Osteocyte (in vitro differentiated cells): Measurements from ENCODE around the gene USP34. TPM values are rescaled to one million over a fixed set of nuclear protein-coding genes. Genes with fewer than 3 reads are reported as not detected.

ENCODE experiments used
- DNase-seq: peaks from one replicate; pipeline ENCODE4 v3.0.0; 2021; ENCODE audit warnings: mixed read lengths; ENCODE audit not compliant: unreplicated experiment; ENCODE audit errors: extremely low spot score
- H3K27ac Mint-ChIP-seq: one replicate; pipeline ENCODE4 v1.8.0; 2021; ENCODE audit warnings: mild to moderate bottlenecking, mixed read lengths; ENCODE audit not compliant: unreplicated experiment
- H3K27me3 Mint-ChIP-seq: one replicate; pipeline ENCODE4 v1.8.0; 2021; ENCODE audit warnings: mixed read lengths; ENCODE audit not compliant: unreplicated experiment
- H3K36me3 Mint-ChIP-seq: one replicate; pipeline ENCODE4 v1.8.0; 2021; ENCODE audit warnings: mixed read lengths; ENCODE audit not compliant: unreplicated experiment
- H3K4me1 Mint-ChIP-seq: one replicate; pipeline ENCODE4 v1.8.0; 2021; ENCODE audit warnings: mixed read lengths; ENCODE audit not compliant: unreplicated experiment
- H3K4me3 Mint-ChIP-seq: one replicate; pipeline ENCODE4 v1.8.0; 2021; ENCODE audit warnings: mild to moderate bottlenecking, moderate library complexity, mixed read lengths; ENCODE audit not compliant: unreplicated experiment
- H3K9me3 Mint-ChIP-seq: one replicate; pipeline ENCODE4 v1.8.0; 2021; ENCODE audit warnings: mixed read lengths; ENCODE audit not compliant: unreplicated experiment
- CTCF ChIP-seq: fragments of 200-600 bp; sonication (generic); IDR thresholded peaks from 2 replicates; pipeline ENCODE4 v1.5.0; 2021; ENCODE audit warnings: antibody characterized with exemption, mild to moderate bottlenecking, moderate library complexity
- total RNA-seq: library from RNA; stranded (reverse); gene quantifications from 2 replicates; pipeline ENCODE4 v1.2.1, GENCODE V29; 2021

USP34 gene
- total RNA-seq, 1 donor from 2014 or later, result 111 TPM

DNA sequence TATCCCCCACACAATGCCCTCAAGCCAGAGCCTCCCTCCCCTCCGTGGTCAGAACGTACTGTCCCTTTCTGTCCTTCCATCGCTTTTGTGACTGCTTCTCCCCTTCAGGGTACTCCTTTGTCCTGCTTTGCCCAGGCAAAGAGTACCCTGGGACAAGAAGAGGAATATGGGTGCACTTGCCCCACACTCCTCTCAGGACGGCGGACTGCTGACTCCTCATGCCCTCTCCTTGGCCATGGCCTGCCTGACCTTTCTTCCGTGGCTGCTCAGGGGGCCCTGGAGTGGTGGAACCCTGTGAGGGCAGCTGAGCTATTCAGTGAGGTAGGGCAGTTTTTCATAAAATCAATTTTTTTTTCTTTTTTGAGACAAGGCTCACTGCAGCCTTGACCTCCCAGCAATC is 290.2 kb downstream of the USP34 start:
- no peak for TF ChIP-seq CTCF
- Mint-ChIP-seq H3K36me3 (peaks cover 31% of the 10 kb centered on the region), H3K4me1 (peaks cover 57% of the 10 kb centered on the region), H3K27ac (peak overlapping the region; percentile 70), H3K4me3 (peak overlapping the region; percentile 27), H3K9me3 (no peaks in the 10 kb centered on the region), H3K27me3 (no peaks in the 10 kb centered on the region)
- no peak for DNase-seq

DNA sequence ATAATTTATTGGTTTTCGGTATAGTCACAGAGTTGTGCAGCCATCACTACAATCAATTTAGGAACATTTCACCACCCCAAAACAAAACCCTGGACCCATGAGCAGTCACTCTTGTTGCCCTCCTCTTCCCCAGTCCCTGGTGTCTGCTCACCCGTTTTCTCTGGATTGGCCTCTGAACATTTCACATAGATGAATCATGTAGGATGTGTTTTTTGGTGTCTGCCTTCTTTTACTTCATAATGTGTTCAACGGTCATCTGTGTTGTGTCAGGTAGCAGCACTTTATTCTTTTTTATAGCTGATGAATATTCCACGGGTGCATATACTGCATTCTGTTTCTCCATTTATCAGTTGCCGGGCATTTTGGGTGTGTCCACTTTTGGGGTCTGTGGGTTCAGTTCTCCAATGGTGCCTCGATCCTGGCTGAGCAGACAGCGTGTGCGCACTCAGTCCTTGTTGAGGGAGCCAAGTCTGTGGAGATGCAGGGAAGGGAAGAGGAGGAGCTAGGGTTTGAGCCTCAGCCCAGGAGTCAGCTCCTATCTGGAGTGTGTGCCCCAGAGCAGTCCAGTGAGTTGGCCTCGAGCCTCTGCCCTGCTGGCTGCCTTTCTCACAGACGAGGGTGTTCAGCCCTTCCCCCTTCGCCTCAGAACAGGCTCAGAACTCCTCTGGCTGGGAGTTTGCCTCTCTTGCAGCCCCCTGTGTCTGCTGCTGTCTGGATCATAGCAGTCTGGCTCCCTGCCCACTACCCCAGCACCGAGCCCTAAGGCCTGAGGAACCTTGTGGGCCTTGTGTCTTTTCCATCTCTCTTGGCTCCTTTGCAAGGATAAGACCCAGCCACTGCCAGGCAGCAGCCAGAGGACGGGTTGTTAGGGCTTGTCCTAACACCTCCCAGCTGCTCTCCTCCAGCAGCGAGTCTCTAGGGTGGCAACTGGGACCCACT is 290.9 kb downstream of the USP34 start:
- Mint-ChIP-seq H3K4me3 (peak overlapping the region; percentile 40), H3K27me3 (no peaks in the 10 kb centered on the region), H3K36me3 (peaks cover 24% of the 10 kb centered on the region), H3K9me3 (no peaks in the 10 kb centered on the region), H3K27ac (peak overlapping the region; percentile 70), H3K4me1 (peaks cover 57% of the 10 kb centered on the region)
- DNase-seq, result no peak
- no peak for TF ChIP-seq CTCF

GRCh38 chr2:61178603-61179545 is 292.0 kb downstream of the USP34 start:
- Mint-ChIP-seq H3K36me3 (peaks cover 15% of the 10 kb centered on the region), H3K4me1 (peaks cover 57% of the 10 kb centered on the region), H3K27ac (peak overlapping the region; percentile 85), H3K4me3 (peak overlapping the region; percentile 76), H3K27me3 (no peaks in the 10 kb centered on the region), H3K9me3 (no peaks in the 10 kb centered on the region)
- no peak for TF ChIP-seq CTCF
- DNase-seq, result no peak

GRCh38 chr2:61177727-61178549 is 292.9 kb downstream of the USP34 start:
- peak overlapping the region; percentile 76 for H3K4me3 Mint-ChIP-seq
- peaks cover 55% of the 10 kb centered on the region for H3K4me1 Mint-ChIP-seq
- DNase-seq, result no peak
- H3K27ac Mint-ChIP-seq, result peak overlapping the region; percentile 90
- H3K9me3 Mint-ChIP-seq, result no peaks in the 10 kb centered on the region
- no peak for TF ChIP-seq CTCF
- H3K27me3 Mint-ChIP-seq, result no peaks in the 10 kb centered on the region
- H3K36me3 Mint-ChIP-seq, result peaks cover 8% of the 10 kb centered on the region
